Peyer's patch (tissue), 4 donors: ENCODE results near the gene PDE4D. TPM values are rescaled to one million over a fixed set of nuclear protein-coding genes. Genes with fewer than 3 reads are reported as not detected.

Source experiments
- DNase-seq, 3 donors: peaks; one replicate each; pipeline ENCODE4 v3.0.0-alpha.2; 2017 to 2019
- H3K27ac ChIP-seq, 4 donors: fragments of 200-600 bp; sonication (generic); one replicate each; pipeline ENCODE4 v1.5.1; 2016 to 2019
- H3K27me3 ChIP-seq, 2 donors: fragments of 200-600 bp; sonication (generic); one replicate each; pipeline ENCODE4 v1.5.1; 2019
- H3K36me3 ChIP-seq, 3 donors: fragments of 200-600 bp; sonication (generic); one replicate each; pipeline ENCODE4 v1.5.1; 2016 to 2019
- H3K4me1 ChIP-seq, 4 donors: fragments of 200-600 bp; sonication (generic); one replicate each; pipeline ENCODE4 v1.5.1; 2016 to 2019
- H3K4me3 ChIP-seq, 4 donors: fragments of 200-600 bp; sonication (generic); 1 replicate in 3 of 4; 2 replicates in 1 of 4; pipeline ENCODE4 v1.5.1; 2016 to 2019; ENCODE audit warnings: mild to moderate bottlenecking in 1 of 4
- H3K9me3 ChIP-seq, 4 donors: fragments of 200-600 bp; sonication (generic); one replicate each; pipeline ENCODE4 v1.5.1; 2016 to 2019; ENCODE audit warnings: mild to moderate bottlenecking in 1 of 4
- POLR2A ChIP-seq, 2 donors: fragments of 450-650 bp; IDR thresholded peaks; one replicate each; pipeline ENCODE4 v1.5.1; 2017; ENCODE audit warnings: antibody characterized with exemption in 2 of 2, mild to moderate bottlenecking in 2 of 2, moderate library complexity in 2 of 2
- total RNA-seq, 4 donors: library from RNA; depleted of rRNA; stranded (reverse); fragments of >200 nt; gene quantifications; one replicate each; pipeline ENCODE4 v1.1.0, GENCODE V29; 2016
- TF ChIP-seq, protein P1 (sequence below), 6 experiments: fragments of 450-650 bp in 4 of 6; fragments of 200-600 bp in 2 of 6; sonication (generic) in 1 of 6; IDR thresholded peaks; one replicate each; pipeline ENCODE4 v1.5.1; 2017 to 2019; ENCODE audit warnings: antibody characterized with exemption in 6 of 6, mild to moderate bottlenecking in 3 of 6, moderate library complexity in 1 of 6

PDE4D gene
- total RNA-seq, 4 donors from 2014 or later, result 19.8 to 89.1 (median 43.9) TPM

DNA sequence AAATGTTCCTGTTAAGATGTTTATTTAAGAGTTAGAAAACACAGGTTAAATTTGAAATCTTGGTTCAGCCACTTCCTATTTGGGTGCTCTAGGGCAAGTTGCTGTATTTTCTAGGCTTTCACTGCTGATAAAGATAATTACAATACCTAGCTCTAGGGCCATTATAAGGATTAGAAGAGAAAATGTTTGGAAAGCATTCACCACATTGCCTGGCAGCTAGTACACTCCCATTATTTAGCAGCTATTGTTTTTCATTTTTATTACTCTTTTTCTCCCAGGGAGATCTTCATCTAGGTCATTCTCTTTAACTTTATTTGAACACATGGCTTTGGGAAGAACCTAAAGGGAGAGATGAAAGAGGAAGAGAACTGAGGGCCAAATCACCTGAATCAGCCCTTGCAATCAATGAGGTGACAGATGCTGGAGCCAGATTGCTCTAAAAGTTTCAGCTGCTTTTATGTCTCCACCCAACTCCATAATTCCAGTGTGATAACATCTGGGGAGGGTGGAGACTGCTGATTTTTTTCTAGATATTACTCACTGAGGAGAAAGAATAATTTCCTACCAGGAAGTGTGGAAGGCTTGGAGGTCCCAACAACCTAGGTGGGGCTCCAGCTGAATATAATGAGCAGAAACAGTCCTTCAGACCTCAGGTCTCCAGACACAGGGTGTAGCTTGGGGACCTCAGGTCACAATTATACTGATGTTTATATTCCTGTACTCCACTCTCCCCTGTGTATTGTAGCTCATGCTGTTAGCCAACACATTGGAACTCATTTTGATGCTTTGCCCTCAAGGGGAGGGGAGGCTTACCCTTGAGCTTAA, 670.6 kb downstream of the PDE4D start:
- Histone ChIP-seq H3K4me1 (peaks cover 0 to 15% (median 0%) of the 10 kb centered on the region in 4 donors), H3K27ac (peak overlapping the region in 2 of 4 donors; percentile 1 to 61), H3K36me3 (no peaks in the 10 kb centered on the region), H3K4me3 (no peak overlapping the region), H3K27me3 (no peaks in the 10 kb centered on the region), H3K9me3 (no peaks in the 10 kb centered on the region)
- no peak for DNase-seq
- TF ChIP-seq POLR2A (IDR thresholded peaks at IDR 0.05), result no peak
- TF ChIP-seq, protein P1, sequence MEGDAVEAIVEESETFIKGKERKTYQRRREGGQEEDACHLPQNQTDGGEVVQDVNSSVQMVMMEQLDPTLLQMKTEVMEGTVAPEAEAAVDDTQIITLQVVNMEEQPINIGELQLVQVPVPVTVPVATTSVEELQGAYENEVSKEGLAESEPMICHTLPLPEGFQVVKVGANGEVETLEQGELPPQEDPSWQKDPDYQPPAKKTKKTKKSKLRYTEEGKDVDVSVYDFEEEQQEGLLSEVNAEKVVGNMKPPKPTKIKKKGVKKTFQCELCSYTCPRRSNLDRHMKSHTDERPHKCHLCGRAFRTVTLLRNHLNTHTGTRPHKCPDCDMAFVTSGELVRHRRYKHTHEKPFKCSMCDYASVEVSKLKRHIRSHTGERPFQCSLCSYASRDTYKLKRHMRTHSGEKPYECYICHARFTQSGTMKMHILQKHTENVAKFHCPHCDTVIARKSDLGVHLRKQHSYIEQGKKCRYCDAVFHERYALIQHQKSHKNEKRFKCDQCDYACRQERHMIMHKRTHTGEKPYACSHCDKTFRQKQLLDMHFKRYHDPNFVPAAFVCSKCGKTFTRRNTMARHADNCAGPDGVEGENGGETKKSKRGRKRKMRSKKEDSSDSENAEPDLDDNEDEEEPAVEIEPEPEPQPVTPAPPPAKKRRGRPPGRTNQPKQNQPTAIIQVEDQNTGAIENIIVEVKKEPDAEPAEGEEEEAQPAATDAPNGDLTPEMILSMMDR (IDR thresholded peaks at IDR 0.05), result no peak

DNA sequence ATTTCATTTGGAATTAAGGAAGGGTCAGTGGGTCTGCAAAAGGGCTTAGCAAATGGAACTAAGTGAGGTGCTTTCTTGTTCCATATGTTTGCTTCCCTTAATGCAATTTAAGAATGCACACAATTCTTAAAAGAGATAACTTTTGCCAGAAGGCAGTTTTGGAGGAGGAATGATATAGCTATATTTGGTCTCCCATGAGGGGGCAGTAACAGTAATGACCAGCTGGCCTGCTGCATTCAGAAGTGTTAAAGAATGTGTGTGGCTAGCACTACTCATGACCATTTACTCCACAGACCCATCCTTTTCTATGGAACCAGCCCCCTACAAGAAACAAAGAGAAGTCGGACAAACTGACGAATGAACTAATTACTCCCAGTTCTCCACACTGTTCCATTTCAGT, 671.8 kb downstream of the PDE4D start:
- Histone ChIP-seq H3K27ac (no peak overlapping the region), H3K4me3 (no peak overlapping the region), H3K27me3 (no peaks in the 10 kb centered on the region), H3K4me1 (peaks cover 0 to 20% (median 0%) of the 10 kb centered on the region in 4 donors), H3K36me3 (no peaks in the 10 kb centered on the region), H3K9me3 (no peaks in the 10 kb centered on the region)
- no peak for DNase-seq
- TF ChIP-seq, protein P1 (IDR thresholded peaks at IDR 0.05), result no peak
- TF ChIP-seq POLR2A (IDR thresholded peaks at IDR 0.05), result no peak

DNA sequence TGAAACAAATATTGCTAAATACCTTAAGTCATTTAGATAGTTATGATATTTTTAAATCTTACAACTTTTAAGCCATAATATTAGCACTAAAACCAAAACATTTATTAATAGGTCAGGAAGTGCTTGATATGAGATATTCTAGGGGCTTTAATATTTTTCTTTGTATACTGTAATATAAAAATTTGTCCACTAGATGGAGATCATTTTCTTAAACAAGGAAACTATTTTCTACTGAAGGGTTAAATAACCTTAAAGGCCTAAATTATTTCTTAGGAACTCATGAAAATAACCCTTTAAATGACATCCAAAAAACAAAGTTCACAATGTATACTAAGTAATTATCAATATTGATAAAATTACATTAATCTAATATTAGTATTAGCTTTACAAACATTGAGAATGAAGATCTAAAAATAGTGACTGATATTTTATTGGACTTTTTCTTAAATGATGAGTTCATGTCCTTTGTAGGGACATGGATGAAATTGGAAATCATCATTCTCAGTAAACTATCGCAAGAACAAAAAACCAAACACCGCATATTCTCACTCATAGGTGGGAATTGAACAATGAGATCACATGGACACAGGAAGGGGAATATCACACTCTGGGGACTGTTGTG, 675.0 kb downstream of the PDE4D start:
- H3K27ac ChIP-seq, result no peak overlapping the region
- H3K36me3 ChIP-seq, result no peaks in the 10 kb centered on the region
- TF ChIP-seq POLR2A (IDR thresholded peaks at IDR 0.05), result no peak
- TF ChIP-seq, protein P1 (IDR thresholded peaks at IDR 0.05), result peak in 4 of 6 experiments; percentile 30 to 42 (median 35)

DNA sequence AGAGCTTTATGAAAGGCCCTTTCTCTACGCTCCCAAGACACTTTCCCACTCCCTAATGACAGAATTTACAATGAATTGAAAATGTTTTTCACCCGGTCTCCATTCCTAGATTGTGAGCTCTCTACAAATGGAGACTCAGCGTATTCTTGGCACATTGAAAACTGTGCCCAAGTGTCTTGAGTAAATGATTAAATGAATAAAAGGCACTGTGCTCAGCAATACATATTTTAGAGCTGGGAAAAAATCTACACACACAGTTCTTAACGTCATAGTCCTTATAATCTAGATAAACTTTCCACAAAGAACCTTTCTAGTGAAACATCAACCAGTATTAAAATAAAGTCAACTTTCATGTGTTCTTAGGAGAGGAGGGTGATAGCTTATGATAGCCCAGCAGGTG, 676.7 kb downstream of the PDE4D start:
- no peaks in the 10 kb centered on the region for H3K9me3 ChIP-seq
- H3K27me3 ChIP-seq, result no peaks in the 10 kb centered on the region
- no peak for DNase-seq
- H3K4me1 ChIP-seq, result peaks cover 0 to 7% (median 0%) of the 10 kb centered on the region in 4 donors
- TF ChIP-seq, protein P1 (IDR thresholded peaks at IDR 0.05), result no peak
- no peak for TF ChIP-seq POLR2A (IDR thresholded peaks at IDR 0.05)
- no peak overlapping the region for H3K4me3 ChIP-seq
- no peaks in the 10 kb centered on the region for H3K36me3 ChIP-seq
- no peak overlapping the region for H3K27ac ChIP-seq

More for the DNA sequence above, 675.0 kb downstream of the PDE4D start:
- H3K4me1 ChIP-seq, result peaks cover 0 to 17% (median 0%) of the 10 kb centered on the region in 4 donors
- no peak for DNase-seq
- H3K27me3 ChIP-seq, result no peaks in the 10 kb centered on the region
- H3K4me3 ChIP-seq, result no peak overlapping the region
- no peaks in the 10 kb centered on the region for H3K9me3 ChIP-seq

DNA sequence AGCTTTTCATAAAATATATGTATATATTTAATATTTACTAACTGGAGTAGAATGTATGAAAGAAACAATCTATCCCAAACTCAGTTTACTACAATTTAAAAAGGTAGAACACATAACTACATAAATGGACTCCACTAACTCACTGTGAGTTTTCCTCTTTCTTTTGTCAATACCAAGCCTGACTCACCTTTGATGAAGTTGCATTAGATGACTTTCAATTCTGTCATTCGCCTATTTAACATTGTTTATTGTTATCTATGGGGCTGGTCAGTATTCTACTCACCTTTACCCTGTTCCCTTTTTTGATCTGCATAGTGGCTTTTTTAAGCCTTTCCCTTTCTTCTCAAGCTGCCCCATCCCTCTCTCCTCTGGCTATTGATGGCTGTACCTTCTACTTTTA, 680.9 kb downstream of the PDE4D start:
- no peak for TF ChIP-seq POLR2A (IDR thresholded peaks at IDR 0.05)
- TF ChIP-seq, protein P1 (IDR thresholded peaks at IDR 0.05), result no peak
- H3K4me1 ChIP-seq, result peaks cover 0 to 2% (median 0%) of the 10 kb centered on the region in 4 donors
- no peaks in the 10 kb centered on the region for H3K27me3 ChIP-seq
- no peak for DNase-seq
- no peaks in the 10 kb centered on the region for H3K36me3 ChIP-seq
- H3K27ac ChIP-seq, result no peak overlapping the region
- H3K9me3 ChIP-seq, result no peaks in the 10 kb centered on the region
- H3K4me3 ChIP-seq, result no peak overlapping the region
